HG03064 (cell line): Measurements from ENCODE around the gene PLN.
A peak's percentile ranks its signal among the peaks of the same experiment; 100 is the strongest.

ENCODE experiments used
- ATAC-seq: cut with Tn5 transposase; IDR thresholded peaks from one replicate; pipeline ENCODE4 v1.9.1; 2021; ENCODE audit warnings: low read depth; ENCODE audit not compliant: unreplicated experiment

Gene PLN

GRCh38 chr6:118577972-118578371 lies 29.9 kb downstream of the PLN start:
- no peak for ATAC-seq

- no peak for ATAC-seq
Observed at GRCh38 chr6:118578617-118579016, 30.5 kb downstream of the PLN start.

DNA sequence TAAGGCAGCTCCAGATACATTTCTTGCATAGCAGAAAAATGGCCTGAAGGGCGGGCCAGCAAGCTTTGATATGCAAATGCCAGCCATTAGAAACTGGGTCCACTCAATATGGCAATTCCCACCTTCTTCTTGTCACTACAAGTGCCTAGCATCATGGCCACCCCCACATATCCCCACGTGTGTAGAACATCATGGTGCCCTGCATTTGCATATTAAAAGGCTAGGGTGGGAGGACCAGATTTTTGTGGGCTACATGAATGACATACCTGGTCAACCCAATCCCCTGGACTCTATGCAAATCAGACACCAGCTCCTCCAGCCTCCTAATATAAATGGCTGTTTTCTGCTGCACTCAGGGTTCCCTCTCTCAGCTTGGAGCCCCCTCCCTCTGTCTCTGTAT lies 31.7 kb downstream of the PLN start:
- no peak for ATAC-seq

DNA sequence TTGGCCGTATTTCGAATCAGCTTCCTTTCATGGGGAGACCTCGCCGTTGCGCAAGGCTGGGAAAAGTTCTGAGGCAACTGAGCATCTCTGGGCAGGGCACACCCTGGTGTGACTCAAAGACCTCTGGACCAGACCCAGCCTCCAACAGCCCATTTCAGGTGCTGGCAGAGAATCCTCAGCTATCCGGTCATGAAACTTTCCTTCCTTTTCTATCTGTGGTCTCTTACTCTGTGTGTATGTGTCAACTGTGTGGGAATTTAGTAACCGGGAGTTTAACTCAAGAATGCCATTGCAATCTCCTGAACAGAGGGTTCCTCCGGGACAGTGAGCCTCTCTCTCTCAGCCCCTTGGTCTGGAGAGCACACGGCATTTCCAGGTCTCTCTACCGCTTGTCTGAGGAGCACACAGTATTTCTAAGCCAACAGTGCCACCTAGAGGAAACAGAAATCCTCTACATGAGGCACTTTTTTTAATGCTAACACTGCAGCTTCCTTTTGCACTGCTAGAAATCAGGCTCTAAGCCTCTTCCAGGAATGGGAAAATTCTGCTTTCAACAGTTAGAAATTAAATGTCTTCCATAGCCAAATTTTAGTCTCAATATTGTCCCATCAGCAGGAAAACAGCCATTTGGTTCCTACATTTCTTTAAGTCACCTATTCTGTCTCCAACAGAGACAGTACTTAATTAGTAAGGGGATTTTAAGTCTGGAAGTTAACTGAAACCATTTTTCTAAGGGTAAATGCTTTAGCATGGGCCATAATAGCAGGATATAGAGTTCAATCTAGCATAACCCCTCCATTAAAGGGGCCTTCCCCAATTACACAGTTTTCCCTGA lies 32.7 kb downstream of the PLN start:
- no peak for ATAC-seq

DNA sequence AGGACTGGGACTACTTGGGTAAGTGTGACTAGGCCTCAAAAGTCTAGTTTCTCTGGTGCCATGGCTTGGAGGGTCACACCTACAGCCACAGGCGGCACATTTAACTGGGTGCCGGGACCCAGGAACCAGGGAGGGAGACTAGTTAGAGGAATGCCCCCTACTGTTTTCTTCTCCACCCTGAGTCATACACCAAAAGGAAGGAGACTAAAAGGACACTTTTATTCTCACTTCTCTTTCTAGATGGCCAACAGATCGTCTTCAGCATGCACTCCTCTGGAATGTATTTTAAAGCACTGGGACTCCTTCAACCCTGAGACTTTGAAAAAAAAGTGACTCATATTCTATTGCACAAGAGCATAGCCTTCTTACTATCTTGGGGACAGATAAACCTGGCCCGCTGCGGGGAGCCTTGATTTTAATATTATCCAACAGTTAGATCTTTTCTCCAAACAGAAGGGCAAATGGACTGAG lies 33.4 kb downstream of the PLN start:
- ATAC-seq, result no peak

GRCh38 chr6:118584911-118585310 lies 36.8 kb downstream of the PLN start:
- ATAC-seq, result no peak

DNA sequence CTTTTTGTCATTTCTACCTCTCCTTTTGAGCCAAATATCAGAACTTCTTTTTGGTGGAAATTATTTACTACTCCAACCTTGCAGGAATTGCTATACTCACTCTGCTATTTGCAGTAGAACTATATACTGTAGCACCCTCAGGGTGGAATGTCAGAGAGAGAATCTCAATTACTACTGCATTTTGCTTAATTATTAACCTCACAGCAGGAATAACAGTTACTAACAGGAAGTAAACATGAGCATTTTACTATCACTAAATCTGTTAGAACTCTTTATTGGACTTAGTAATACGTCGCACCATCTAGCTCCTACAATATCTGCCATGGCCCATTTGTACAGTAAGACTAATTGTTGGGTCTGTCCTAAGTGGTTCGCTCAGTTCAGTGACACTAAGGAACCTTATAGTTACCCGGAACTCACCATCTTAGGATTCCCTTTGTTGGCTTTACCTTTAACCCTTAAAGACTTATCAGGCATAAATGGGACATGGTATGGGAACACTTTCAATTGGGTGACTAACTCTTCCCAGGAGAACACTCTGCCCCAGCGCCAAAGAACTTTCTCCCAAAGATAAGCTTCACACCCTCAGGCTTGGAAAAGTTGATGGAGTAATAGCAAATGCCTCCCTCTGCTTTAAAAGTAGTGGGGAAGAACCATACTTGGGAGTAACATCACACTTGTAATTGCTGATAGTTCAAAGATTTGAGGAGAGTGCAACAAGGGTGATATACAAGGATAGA lies 38.8 kb downstream of the PLN start:
- ATAC-seq, result no peak

DNA sequence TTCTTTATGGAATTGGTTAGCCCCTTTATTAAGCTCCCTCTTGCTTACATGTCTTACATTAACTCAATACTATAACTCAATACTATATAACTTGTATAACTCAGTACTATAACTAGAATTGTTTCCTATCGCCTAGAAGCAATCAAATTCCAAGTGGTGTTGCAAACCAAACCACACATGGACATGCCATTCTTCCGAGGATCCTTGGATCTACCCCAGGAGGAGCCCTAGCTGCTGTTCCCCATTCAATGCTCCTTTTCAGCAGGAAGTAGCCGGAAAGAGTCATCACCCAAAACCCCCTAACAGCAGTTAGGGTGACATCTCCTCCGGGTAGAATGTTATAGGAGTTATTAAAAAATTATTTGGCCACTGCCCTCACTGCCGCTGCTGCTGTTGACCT lies 40.5 kb downstream of the PLN start:
- no peak for ATAC-seq

GRCh38 chr6:118589186-118589585 lies 41.1 kb downstream of the PLN start:
- ATAC-seq, result no peak

- ATAC-seq, result no peak
Observed at GRCh38 chr6:118589649-118590365, 41.7 kb downstream of the PLN start.

- no peak for ATAC-seq
Observed at GRCh38 chr6:118591897-118592296, 43.8 kb downstream of the PLN start.

- ATAC-seq, result no peak
Observed at GRCh38 chr6:118594877-118595276, 46.8 kb downstream of the PLN start.

DNA sequence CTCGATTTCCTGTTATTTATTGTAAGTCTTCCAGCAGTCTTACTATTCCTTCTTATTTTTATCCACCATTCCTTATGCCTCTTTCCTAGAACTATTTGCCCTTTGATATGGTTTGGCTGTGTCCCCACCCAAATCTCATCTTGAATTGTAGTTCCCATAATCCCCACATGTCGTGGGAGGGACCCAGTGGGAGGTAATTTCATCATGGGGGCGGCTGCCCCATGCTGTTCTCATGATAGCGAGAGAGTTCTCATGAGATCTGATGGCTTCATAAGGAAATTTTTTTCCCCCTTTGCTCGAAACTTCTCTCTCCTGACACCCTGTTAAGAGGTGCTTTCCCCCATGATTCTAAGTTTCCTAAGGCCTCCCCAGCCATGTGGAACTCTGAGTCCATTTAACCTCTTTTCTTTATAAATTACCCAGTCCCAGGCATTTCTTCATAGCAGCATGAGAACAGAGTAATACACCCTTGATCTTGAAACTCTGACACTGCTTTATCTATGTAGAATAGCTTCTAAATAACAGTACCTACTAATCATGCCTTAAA lies 48.8 kb downstream of the PLN start:
- no peak for ATAC-seq

GRCh38 chr6:118597636-118598035 lies 49.5 kb downstream of the PLN start:
- ATAC-seq, result no peak

- no peak for ATAC-seq
Observed at GRCh38 chr6:118598324-118598723, 50.2 kb downstream of the PLN start.

- no peak for ATAC-seq
Observed at GRCh38 chr6:118602300-118602699, 54.2 kb downstream of the PLN start.

DNA sequence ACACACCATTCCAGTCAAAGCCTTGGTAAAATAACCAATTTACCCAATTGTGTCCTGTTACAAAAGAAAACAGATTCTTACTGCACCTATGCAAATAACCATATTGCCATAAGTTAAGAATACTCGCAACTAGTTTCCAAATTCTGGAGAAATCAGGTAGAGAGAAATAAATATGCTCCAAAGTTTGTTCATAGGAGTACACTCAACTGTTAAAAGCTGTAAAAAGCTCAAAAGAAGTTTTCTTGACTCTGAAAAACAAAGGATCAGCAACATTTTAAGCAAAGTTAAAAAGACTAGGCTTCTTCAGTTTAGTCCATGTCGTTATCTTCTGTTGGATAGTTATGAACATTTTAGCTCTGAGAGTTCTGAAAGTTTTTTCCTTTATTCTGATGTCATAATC lies 55.3 kb downstream of the PLN start:
- ATAC-seq, result no peak

- peak; percentile 73 for ATAC-seq
Observed at GRCh38 chr6:118606268-118606667, 58.2 kb downstream of the PLN start.

- no peak for ATAC-seq
Observed at GRCh38 chr6:118606858-118607257, 58.8 kb downstream of the PLN start.
